GM04504 (cell line): ENCODE measurements around the gene NAA35.
"Not testable (repeated sequence)": the region's sequence is repeated elsewhere in the genome, so short reads cannot be mapped to it uniquely, and the experiment has no call there.

ENCODE experiments used
- DNase-seq: peaks from one replicate; pipeline ENCODE4 v3.0.0-alpha.2; 2012; ENCODE audit warnings: low read depth

The NAA35 gene

DNA sequence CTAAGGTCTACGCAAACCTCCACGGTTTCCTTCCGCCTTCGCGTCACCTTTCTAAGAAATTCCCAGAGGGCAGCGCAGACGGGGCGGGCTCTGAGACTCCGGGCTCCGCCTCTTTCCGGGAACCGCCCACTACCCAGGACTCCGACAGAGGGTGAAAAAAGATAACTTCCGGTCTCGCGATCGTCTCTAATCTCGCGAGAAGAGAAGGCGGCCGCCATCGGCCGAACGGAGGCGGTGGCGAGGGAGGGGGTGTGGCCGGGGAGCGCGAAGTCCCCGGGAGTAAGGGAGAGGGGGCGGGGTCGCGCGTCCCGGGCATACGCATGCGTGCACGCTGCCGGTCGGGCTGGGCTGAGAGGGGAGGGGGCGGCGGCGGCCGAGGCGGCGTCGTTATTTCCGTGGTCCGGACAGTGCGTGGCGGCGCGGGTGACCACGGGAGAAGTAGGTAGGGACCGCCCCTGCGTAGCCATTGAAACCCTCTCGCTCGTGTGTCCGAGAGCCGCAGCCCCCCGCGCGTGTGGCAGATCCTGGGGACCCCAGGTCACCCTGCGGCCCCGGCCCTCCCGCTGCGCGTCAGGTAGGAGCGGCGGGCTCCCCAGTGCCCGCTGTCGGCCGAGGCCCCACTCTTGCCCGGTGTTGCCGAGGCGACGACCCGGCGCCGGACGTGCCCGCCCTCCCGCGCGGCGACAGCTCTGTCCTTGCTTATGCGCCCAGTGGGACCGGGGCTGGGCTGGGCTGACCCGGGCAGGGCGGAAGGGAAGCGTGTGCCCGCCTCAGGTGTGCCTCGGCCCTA is at the start of gene NAA35:
TSS of gene NAA35 (plus strand) at position 315 of the 790 bp plus-strand sequence. CDS start 1,014 bp downstream, outside the sequence.
- peak; percentile 96 for DNase-seq

DNA sequence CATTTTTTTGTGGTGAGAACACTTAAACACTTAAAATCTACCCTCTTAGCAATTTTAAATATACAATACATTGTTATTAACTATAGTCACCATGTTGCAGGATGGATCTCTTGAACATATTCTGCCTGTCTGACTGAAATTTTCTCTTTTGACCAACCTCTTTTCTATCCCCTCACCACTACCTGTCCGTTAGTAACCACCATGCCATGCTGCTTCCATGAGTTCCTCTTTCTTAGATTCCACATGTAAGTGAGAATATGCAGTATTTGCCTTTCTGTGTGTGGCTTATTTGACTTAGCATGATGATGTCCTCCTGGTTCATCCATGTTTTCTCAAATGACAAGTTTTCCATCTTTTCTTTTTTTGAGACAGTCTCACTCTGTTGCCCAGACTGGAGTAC is 48.5 kb upstream of the NAA35 start:
- DNase-seq = no peak

DNA sequence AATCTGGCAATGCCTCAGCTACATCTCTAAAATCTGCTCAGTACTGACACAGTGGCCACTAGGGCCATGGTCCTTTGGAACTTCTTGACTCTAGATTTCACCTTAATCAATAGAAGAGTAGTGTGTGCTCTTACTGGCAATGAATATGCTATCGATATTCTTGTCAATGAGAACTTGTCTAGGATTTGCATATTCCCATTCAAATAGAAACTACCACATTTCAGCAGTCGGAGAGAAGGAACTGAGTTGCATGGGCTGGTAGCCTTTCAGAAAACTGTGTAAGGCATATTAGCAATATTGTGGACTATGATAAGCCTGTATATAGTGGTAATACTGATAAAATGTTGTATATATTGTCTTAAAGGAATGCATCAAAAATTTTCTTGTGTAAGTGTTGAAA is 45.3 kb upstream of the NAA35 start:
- no peak for DNase-seq

DNA sequence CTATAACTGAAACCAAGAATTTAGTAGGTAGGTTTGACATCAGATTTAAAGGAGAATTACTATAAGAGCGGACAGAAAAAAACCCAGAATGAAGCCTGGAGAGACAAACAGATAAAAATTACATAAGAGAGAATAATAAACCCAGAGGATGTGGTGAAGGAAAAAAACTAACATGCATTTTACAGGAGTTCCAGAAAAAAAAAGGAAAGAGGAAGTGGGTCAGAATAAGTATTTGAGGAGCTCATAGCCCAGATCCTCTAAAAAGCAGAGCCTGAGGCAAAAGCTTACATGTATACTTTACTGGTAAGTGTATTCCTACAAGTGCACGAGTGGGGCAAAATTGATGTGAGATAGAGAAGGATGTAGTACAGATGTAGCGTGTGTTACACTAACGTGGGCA is 43.1 kb upstream of the NAA35 start:
- DNase-seq = no peak

DNA sequence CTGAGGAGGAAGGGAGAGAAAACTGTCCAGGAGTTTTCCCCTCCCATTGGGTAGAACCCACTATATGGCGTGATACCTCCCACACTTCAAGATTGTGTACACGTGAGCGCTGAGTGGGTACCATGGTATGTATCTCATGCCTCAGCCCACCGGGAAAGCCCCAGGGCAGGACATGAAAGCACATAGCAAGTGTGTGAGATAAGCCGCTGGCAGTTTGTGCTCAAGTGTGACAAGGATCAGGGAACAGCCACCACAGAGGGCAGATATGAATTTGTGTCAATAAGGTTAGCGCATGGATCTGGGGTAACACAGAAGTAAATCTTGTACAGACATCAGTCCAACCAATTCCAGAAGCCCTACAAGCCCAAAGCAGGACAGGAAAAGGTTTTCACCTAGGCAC is 42.6 kb upstream of the NAA35 start:
- DNase-seq = no peak

DNA sequence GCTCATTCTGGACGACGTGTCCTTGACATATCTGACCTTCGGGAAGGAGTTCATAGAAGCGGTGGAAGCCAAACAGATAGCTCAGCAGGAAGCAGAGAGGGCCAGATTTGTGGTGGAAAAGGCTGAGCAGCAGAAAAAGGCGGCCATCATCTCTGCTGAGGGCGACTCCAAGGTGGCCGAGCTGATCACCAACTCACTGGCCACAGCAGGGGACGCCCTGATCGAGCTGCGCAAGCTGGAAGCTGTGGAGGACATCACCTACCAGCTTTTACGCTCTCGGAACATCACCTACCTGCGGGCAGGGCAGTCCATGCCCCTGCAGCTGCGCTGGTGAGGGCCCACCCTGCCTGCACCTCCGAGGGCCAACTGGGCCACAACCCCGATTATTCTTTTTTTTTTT is 41.6 kb upstream of the NAA35 start:
- DNase-seq = no peak

DNA sequence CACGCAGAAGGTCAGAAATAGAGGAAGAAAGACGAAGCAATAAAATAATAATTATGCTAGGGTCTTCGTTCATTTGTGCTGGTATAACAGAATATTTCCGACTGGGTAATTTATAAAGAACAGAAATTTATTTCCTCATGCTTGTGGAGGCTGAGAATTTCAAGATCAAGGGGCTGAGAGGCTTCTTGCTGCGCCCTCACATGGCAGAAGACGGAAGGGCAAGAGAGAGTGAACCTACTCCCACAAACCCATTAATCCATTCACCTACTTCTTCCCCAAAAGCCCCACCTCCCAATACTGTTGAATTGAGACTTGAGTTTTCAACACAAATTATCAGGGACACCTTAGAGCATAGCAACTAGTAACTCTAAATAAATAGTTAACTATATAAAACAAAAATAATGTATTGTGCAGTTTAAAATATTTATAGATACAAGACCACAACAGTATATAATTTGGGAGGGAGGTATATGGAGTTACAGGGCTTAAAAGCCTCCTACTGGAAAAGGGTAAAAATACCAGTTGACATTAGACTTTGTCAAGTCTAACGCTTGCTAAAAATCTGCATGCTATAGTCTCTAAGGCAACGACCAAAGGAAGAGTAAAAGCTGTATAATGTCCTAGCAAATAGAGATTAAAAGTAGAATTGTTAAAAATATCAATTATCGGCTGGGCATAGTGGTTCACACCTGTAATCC is 40.3 kb upstream of the NAA35 start:
- peak; percentile 3 for DNase-seq

DNA sequence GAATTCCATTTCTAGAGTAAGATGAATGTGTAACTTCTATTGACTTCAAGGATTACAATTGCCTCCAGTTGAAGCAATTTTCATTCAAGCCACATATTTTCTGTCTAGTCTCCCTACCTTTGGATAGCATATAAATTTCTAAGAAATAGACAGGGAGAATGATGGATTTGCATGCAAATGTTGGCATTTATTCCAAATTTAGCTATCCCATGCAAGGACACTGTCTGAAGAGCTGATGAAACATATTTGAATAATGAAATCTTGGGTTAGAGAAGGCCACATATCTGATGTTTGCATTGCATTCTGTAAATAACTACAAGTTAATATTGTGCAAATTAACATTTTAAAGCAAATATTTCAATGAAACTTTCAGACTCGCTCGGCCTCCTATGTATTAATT is 36.0 kb upstream of the NAA35 start:
- no peak for DNase-seq

- DNase-seq = no peak
Measured at GRCh38 chr9:85905957-85906356, 35.0 kb upstream of the NAA35 start.

DNA sequence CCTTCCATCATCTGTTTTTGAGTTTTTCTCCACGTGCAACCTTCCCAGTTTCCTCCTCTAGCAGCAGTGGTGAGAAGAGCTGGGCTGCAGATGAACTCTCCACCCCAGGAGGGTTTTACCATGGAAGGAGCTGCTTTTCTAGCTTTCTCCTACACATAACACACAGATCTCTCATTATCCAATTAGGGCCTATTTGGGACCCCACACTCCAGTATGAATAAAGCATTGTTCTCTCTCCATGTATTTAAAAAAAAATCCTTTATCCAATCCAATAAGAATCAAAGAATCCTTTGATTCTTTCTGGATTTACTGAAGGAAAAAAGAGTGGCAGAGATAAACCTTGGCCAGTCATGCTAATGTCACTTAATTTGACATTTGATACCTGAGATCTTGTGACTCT is 31.6 kb upstream of the NAA35 start:
- DNase-seq = no peak

DNA sequence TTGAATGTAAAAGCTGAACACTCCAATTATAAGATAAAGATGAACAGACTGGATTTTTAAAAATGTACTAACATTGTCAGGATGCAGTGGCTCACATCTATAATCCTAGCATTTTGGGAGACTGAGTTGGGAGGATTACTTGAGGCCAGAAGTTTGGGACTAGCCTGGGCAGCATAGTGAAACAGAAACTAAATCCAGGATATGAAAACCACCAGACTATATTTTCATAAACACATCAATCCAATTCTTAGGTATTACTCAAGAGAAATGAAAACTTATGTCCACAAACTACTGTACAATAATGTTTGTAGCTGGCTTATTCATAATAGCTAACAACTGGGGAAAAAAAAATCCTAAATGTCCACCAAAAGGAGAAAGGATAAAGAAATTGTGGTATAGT is 26.8 kb upstream of the NAA35 start:
- no peak for DNase-seq

DNA sequence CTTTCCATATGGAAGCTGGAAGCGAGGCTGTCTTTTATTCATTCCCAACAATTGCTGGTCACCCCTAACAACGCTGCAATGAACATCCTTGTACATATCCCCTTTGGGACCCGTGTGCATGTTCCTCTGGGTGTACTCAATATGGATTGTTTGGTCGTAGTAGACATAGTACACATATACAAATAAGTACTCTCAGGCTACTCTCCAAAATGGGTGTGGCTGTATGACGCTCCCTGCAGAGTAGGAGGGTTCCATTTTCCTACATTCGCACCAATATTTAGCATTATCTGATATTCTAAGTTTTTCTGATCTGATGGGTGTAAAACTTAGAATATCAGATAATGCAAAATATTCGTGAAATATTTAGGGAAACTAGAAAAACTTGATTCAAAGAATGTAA is 23.2 kb upstream of the NAA35 start:
- DNase-seq = no peak

GRCh38 chr9:85925493-85925892 is 15.5 kb upstream of the NAA35 start:
- DNase-seq = no peak

DNA sequence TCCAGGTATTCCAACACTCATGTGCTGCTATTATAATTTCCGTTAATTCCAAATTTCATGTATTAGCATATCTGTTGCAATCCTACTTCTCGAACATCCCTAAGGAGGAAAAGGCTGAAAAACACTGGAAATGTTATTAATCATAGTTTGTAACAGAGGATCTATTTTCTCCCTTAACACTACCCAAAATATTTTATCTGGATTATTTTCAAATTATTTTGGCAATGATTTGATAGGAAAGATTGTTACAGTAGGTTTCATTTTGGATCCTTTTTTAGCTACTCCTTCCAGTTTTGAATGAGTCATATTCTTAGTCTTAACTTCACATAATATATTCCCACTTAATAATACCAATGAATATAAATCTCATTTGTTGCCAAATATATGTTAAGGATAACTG is 13.9 kb upstream of the NAA35 start:
- no peak for DNase-seq

GRCh38 chr9:85931495-85931894 is 9.5 kb upstream of the NAA35 start:
- no peak for DNase-seq

DNA sequence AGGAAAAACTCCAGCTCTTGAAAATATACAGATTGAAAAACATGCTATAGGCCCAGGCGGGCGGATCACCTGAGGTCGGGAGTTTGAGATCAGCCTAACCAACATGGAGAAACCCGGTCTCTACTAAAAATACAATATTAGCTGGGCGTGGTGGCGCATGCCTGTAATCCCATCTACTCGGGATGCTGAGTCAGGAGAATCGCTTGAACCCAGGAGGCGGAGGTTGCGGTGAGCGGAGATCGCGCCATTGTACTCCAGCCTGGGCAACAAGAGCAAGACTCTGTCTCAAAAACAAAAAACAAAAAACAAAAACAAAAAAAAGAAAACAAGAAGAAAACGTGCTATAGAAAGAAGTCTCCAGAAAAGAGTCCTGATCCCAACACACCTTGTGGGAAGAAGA is 5.0 kb upstream of the NAA35 start:
- DNase-seq = not testable (repeated sequence)

GRCh38 chr9:85940275-85940831 is 593 bp upstream of the NAA35 start:
- no peak for DNase-seq

DNA sequence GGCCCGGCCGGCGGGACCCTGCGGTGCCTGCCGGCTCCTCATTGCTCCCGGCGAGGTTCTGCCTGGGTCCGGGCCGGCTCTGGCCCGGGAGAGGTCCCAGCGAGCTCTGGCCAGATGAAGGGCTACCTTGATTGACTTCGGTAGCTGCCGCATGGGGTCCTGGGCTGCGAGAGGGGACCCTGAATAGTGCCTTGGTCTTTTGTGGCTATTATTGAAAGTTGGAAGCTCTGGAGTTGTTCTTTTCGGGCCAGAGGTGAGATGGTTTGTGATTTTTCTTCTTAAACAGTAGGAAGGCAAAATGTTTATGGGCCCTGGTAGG is 635 bp downstream of the NAA35 start:
- no peak for DNase-seq

GRCh38 chr9:85941966-85942912 is 1.3 kb downstream of the NAA35 start:
- no peak for DNase-seq

DNA sequence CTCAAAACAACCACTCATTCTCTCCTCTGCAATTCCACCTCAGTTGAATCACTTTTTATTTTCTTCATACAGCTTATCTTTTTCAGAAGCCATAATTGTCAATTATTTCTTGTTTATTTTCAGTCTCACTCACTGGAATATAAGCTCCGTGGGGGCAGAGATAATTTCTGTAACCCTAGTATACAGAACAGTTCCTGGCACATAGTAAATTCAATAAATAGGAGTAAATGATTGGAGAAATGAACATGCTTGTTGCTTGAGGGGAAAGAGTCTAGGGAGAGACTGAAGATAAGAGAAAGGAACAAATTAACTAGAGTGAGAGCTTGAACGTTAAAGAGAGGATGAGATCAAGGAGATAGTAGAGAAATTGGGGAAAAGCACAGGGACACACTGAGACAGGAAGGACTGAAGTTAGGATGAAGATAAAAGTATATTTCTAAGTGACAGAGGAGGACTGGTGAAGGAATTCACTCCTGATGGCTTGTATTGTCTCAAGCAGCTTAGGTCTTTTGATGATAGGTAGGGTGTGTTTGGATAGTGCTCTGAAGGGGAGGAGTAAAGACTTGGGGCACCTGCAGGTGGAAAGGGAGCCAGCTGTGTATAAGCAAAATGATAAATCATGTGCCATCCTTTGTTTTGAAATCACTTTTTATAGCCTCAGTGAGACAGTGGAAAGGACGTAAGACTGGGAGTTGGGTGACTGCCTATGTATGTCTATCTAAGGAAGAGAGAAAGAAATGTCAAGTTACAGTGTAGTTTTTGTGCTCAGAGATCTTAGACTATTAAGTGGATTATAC is 2.2 kb downstream of the NAA35 start:
- no peak for DNase-seq

DNA sequence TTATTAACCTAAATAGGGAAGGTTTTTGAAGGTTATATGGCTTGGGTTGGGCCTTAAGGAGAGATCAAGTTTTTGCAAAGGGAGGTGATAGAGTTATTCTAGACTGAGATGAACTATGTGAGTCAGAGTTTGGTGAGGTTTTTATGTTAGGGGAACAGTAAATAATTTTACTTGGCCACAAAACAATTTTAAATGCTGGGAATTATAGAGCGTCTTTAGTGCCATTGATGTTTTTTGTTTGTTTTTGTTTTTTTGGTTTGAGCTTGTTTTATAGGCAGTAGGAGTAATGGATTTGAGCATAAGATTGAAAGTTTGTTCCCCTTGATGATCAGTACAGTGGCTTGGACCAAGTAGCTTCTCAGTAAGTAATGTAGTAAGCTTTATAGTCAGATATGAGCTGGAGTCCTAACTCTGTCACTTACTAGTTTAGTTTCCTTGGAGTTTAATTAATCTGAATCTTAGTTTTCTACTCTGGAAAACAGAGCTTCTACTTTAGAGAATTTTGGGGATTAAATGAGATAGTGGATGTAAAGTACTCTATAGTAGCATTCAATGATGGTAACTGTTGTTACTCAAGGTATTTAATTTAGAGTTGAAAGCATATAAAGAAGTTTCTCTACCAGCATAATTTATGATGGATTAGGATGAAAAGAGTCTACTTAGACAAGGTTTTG is 2.9 kb downstream of the NAA35 start:
- DNase-seq = no peak
